Activated naive CD4-positive, alpha-beta T cell treated with anti-CD3 and anti-CD28 coated beads, Interleukin-2, amount 10 ng/mL, durations not matched to agents 5 hours and 36 hours (primary cell): ENCODE measurements around the gene GLRB. TPM values are rescaled to one million over a fixed set of nuclear protein-coding genes. Genes with fewer than 3 reads are reported as not detected.

Experiments
- total RNA-seq, 2 experiments: library from RNA; stranded (reverse); gene quantifications; one replicate each; pipeline ENCODE4 v1.2.3, GENCODE V29; 2021

Gene GLRB
- total RNA-seq, result not detected

GRCh38 chr4:157075811-157076577 lies at the start of gene GLRB:
Gene GLRB, plus strand, starts transcription at chr4:157076150. Its CDS starts 1,875 bp downstream, at chr4:157078025.

GRCh38 chr4:157220371-157220881 lies 144.5 kb downstream of the GLRB start, which contains the start of gene GRIA2:
Gene GRIA2, plus strand, starts transcription at chr4:157220728. Its CDS starts 315 bp downstream, at chr4:157221043.

Other genes starting within 250 kb of the GLRB start
- not detected for gene PDGFC, start 104.4 kb upstream of the GLRB start, total RNA-seq
- not detected for gene GRIA2, start 144.6 kb downstream of the GLRB start, total RNA-seq